ENCODE results near the gene GPR39. TPM values are rescaled to one million over a fixed set of nuclear protein-coding genes. Genes with fewer than 3 reads are reported as not detected.

Gene GPR39
- polyA plus RNA-seq, 2 of the 4 experiments (the other 2 are of a cell fraction): 11.3 to 11.8 TPM

DNA sequence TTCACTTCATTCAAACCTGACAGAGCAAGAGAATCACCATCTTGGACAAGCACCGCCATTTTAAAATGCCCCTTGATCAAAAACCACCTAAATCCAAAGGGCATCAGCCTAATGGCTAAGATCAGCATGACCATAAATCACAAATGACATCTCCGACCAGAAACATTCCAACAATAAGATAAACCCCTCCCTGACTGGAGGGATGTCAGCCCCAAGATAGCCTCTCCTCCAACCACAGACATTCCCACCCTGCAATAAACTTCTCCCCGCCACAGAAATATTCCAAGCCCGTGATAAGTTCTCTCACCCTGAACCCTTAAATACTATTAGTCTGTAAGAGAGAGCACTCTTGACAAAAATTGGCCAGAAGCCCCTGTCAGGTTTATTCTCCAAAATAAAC lies 275.0 kb downstream of the GPR39 start:
- DNase-seq (ENCODE audit: low read depth in 1 of 2, low spot score in 1 of 2): no peak
- H3K4me2 ChIP-seq: no peak overlapping the region
- no peaks in the 10 kb centered on the region for H3K9me3 ChIP-seq
- H3K4me1 ChIP-seq: no peaks in the 10 kb centered on the region
- CTCF ChIA-PET: no interaction called here
- TF ChIP-seq EHMT2 (IDR thresholded peaks at IDR 0.05; ENCODE audit: low read depth) (no peak), HOXB5 (CRISPR knock-in tag; IDR thresholded peaks at IDR 0.05) (no peak), FOSB (CRISPR knock-in tag; IDR thresholded peaks at IDR 0.05) (no peak), POLR2A (IDR thresholded peaks at IDR 0.05; ENCODE audit: low read length) (no peak), KDM1A (IDR thresholded peaks at IDR 0.05; ENCODE audit: low read depth) (no peak), MAZ (IDR thresholded peaks at IDR 0.05; ENCODE audit: borderline replicate concordance, low read depth, low read length) (no peak), MYC (IDR thresholded peaks at IDR 0.05; ENCODE audit: borderline replicate concordance, low read length) (no peak)
- POLR2A ChIA-PET: no interaction called here
- H3K27ac ChIP-seq: no peak overlapping the region
- no peak overlapping the region for H3K4me3 ChIP-seq
- no peak for FAIRE-seq
- ATAC-seq: no peak
- 79% methylated on average over 4 of the region's 4 CpGs for WGBS (ENCODE audit: missing lambda C conversion rate)

DNA sequence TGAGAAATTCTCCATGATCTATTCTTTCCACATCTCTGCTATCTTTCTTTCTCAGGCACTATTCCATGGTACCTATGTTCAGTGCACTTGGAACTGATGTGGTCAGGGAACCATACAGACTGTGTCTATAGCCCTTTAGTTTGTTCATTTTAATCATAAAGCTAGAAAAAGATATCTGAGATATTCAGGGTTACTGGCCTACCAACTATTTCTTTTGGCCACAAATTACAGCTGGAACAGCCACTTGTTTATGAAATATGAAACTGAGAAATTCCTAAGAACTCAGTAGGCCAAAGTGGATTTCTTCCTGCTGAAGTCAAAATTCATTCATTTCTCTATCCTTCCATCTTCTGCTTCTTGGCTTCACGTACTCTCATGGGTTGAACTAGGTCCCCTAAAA lies 276.2 kb downstream of the GPR39 start:
- ATAC-seq: no peak

More for the DNA sequence above, 276.2 kb downstream of the GPR39 start:
- H3K4me2 ChIP-seq: no peak overlapping the region
- ChIA-PET POLR2A (no interaction called here), CTCF (interaction anchor here (1.0 kb wide), 1 partner anchor 16 kb away, joined by 3 read pairs; no protein-coding TSS in a partner anchor)
- FAIRE-seq (no peak), DNase-seq (ENCODE audit: low read depth in 1 of 2, low spot score in 1 of 2) (no peak)
- WGBS (ENCODE audit: missing lambda C conversion rate): 69% methylated on average over 1 of the region's 1 CpG
- no peak overlapping the region for H3K27ac ChIP-seq
- H3K9me3 ChIP-seq: no peaks in the 10 kb centered on the region
- H3K4me1 ChIP-seq: no peaks in the 10 kb centered on the region
- no peak overlapping the region for H3K4me3 ChIP-seq
- TF ChIP-seq CBX2 (IDR thresholded peaks at IDR 0.05; ENCODE audit: borderline replicate concordance, low read depth): no peak
- no peak for TF ChIP-seq PHF8 (IDR thresholded peaks at IDR 0.05; ENCODE audit: borderline replicate concordance, low read depth)
- TF ChIP-seq, protein P1, sequence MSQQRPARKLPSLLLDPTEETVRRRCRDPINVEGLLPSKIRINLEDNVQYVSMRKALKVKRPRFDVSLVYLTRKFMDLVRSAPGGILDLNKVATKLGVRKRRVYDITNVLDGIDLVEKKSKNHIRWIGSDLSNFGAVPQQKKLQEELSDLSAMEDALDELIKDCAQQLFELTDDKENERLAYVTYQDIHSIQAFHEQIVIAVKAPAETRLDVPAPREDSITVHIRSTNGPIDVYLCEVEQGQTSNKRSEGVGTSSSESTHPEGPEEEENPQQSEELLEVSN (IDR thresholded peaks at IDR 0.05; ENCODE audit: borderline replicate concordance, low read depth): no peak
- no peak for TF ChIP-seq RARB (CRISPR knock-in tag; IDR thresholded peaks at IDR 0.05)
- no peak for TF ChIP-seq NPAS2 (CRISPR knock-in tag; IDR thresholded peaks at IDR 0.05; ENCODE audit: borderline replicate concordance)
- TF ChIP-seq ZFP36 (IDR thresholded peaks at IDR 0.05; ENCODE audit: borderline replicate concordance, partially characterized antibody): no peak
- TF ChIP-seq, protein P2, sequence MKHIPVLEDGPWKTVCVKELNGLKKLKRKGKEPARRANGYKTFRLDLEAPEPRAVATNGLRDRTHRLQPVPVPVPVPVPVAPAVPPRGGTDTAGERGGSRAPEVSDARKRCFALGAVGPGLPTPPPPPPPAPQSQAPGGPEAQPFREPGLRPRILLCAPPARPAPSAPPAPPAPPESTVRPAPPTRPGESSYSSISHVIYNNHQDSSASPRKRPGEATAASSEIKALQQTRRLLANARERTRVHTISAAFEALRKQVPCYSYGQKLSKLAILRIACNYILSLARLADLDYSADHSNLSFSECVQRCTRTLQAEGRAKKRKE (CRISPR knock-in tag; IDR thresholded peaks at IDR 0.05; ENCODE audit: low read depth): no peak
- TF ChIP-seq FOSB (CRISPR knock-in tag; IDR thresholded peaks at IDR 0.05): no peak
- no peak for TF ChIP-seq RFX5 (IDR thresholded peaks at IDR 0.05)
- no peak for TF ChIP-seq FOSL2 (IDR thresholded peaks at IDR 0.05)
- no peak for TF ChIP-seq FOSL2 (CRISPR knock-in tag; IDR thresholded peaks at IDR 0.05)
- TF ChIP-seq CEBPB (IDR thresholded peaks at IDR 0.05): no peak
- TF ChIP-seq, protein P3, sequence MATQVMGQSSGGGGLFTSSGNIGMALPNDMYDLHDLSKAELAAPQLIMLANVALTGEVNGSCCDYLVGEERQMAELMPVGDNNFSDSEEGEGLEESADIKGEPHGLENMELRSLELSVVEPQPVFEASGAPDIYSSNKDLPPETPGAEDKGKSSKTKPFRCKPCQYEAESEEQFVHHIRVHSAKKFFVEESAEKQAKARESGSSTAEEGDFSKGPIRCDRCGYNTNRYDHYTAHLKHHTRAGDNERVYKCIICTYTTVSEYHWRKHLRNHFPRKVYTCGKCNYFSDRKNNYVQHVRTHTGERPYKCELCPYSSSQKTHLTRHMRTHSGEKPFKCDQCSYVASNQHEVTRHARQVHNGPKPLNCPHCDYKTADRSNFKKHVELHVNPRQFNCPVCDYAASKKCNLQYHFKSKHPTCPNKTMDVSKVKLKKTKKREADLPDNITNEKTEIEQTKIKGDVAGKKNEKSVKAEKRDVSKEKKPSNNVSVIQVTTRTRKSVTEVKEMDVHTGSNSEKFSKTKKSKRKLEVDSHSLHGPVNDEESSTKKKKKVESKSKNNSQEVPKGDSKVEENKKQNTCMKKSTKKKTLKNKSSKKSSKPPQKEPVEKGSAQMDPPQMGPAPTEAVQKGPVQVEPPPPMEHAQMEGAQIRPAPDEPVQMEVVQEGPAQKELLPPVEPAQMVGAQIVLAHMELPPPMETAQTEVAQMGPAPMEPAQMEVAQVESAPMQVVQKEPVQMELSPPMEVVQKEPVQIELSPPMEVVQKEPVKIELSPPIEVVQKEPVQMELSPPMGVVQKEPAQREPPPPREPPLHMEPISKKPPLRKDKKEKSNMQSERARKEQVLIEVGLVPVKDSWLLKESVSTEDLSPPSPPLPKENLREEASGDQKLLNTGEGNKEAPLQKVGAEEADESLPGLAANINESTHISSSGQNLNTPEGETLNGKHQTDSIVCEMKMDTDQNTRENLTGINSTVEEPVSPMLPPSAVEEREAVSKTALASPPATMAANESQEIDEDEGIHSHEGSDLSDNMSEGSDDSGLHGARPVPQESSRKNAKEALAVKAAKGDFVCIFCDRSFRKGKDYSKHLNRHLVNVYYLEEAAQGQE (IDR thresholded peaks at IDR 0.05): no peak
- no peak for TF ChIP-seq NFE2L2 (conservative IDR thresholded peaks at IDR 0.05; ENCODE audit: low read length)
- TF ChIP-seq, protein P4, sequence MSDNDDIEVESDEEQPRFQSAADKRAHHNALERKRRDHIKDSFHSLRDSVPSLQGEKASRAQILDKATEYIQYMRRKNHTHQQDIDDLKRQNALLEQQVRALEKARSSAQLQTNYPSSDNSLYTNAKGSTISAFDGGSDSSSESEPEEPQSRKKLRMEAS (IDR thresholded peaks at IDR 0.05): no peak
- TF ChIP-seq JUNB (IDR thresholded peaks at IDR 0.05): no peak
- TF ChIP-seq EHF (CRISPR knock-in tag; IDR thresholded peaks at IDR 0.05): no peak
- no peak for TF ChIP-seq GATA3 (IDR thresholded peaks at IDR 0.05; ENCODE audit: borderline replicate concordance)

Small RNA genes lying within 50 kb of the gene (small RNA-seq; reads per million reads assigned to genes)
- 0 reads per million in 6 experiments for gene RNU6-175P

Measured in A549 (cell line).